HG02852 (cell line): ENCODE results near the gene FZD1.

Source experiments
- ATAC-seq: cut with Tn5 transposase; IDR thresholded peaks from one replicate; pipeline ENCODE4 v1.9.1; 2021; ENCODE audit warnings: mild to moderate bottlenecking, moderate library complexity; ENCODE audit not compliant: unreplicated experiment

Gene FZD1

GRCh38 chr7:91264046-91264923 lies at the start of gene FZD1:
TSS of gene FZD1 (plus strand) at chr7:91264433. CDS start at chr7:91264881, 448 bp downstream.
- ATAC-seq = peak; percentile 91

DNA sequence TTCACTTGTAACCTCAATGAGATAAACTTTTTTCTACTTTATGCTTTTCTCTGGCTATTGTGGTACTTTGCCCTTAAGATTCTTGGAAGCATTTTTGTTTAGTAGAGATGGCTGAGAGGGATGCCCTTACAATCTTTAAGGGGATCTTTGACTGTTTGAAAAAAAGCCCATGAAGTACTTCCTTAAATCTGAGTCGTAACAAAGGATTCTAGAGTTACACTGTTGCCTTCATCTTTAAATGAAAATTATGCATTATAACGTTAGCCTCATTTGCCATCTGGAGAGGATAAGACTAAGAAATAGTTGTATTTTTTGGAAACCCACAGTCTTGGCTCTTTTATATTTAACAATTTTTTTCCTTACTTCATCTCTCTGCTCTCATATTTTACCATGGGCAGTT lies 37.8 kb upstream of the FZD1 start:
- ATAC-seq = no peak

GRCh38 chr7:91228327-91228726 lies 35.9 kb upstream of the FZD1 start:
- ATAC-seq = no peak

- ATAC-seq = no peak
Measured at GRCh38 chr7:91228927-91229558, 35.2 kb upstream of the FZD1 start.

DNA sequence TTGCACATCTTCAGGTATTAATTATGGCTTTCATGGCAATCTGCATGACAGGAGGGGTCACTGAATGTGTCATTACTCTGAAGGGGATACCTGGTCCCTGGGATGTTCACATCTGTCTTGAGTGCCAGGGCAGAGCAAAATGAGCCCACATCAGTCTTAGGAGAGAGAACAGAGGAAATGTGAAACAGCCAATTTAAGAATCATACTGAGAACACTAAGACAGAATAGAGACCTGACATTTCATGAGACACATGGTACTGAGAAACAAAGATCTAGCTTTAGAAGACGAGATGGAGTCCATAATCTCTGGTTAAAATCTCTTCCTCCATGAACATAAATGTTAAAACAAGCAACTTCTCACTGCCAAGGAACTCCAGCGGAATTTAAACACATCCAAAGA lies 34.1 kb upstream of the FZD1 start:
- no peak for ATAC-seq

DNA sequence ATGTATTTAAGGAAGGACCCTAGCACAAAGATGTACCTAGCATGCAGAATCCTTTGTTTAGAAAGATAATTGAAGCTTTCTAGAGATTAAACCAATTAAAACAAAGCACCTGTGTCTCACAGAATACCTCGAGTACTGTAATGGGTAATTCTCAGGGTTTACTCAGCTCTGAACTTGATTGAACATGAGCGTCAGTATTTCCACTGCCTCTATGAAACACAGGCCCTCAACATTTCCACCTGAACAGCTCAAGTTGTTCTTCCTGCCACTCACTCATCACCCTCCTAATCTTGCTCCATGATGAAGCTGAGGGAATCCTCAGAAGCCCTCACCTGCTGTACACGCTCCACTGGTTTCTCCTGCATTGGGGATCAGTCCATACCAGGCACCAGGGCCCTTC lies 33.7 kb upstream of the FZD1 start:
- no peak for ATAC-seq

DNA sequence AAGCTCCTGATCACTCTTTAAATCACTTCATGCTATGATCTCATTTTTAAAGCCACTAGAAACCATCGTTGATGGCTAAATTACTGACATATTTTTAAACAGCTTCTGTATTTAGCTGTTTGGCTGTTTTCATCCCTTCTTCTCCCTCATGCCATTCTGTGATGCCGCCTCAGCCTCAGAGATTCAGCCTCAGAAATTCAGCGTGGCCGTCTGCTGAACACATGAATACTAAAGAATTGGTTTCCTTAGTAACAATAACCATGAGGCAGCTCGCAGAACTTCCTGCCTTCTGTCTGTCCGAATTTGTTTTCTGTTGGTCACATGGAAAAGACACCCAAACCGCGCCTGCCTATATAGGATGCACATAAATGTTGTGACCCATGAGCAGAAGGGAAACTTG lies 31.0 kb upstream of the FZD1 start:
- no peak for ATAC-seq

DNA sequence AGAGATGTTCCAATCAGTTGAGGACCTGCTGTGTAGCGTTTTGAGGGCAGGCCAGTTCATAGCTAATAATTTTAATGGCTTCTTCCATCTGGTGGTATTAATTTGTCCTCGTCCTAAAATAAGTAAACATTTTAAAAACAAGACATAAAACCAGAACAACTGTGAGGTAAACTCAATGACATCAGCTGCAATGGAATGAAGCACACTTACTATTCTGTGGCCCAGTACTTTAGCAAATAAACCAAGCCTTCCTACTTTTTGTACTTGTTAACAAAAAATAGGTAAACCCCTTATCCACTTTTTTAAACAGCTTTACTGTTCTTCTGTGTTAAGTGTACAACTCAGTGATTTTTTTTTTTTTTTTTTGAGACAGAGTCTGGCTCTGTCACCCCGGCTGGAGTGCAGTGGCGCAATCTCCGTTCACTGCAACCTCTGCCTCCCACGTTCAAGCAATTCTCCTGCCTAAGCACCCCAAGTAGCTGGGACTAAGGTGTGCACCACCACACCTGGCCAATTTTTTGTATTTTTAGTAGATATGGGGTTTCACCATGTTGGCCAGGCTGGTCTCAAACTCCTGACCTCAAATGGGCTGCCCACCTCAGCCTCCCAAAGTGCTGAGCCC lies 28.9 kb upstream of the FZD1 start:
- ATAC-seq = no peak

GRCh38 chr7:91239171-91239604 lies 25.0 kb upstream of the FZD1 start:
- ATAC-seq = no peak

GRCh38 chr7:91239772-91240171 lies 24.5 kb upstream of the FZD1 start:
- ATAC-seq = no peak

DNA sequence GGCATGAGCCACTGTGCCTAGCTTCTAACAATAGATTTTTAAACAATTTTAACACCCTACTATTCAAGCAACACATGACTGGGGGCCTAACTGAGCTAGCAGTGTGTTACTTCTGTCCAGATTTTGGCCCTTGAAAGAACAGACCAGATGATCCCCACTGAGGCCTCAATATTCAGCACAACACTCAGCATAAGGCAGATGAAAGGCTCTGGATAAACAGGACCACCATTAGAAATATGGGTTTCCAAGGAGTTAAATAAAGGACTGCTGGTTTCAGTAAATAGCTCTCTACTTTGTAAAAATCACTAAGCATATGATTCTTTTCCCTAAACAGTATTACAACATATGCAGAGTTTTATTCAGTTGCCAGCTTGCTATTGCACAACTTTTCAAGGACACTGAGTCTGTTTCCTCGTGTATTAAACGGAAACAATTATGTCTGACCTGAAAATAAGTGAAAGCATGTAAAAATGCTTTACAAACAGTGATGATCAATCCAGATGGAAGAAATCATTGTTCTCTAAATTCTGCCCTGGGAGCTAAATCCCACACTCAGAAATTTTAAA lies 23.8 kb upstream of the FZD1 start:
- ATAC-seq = no peak

DNA sequence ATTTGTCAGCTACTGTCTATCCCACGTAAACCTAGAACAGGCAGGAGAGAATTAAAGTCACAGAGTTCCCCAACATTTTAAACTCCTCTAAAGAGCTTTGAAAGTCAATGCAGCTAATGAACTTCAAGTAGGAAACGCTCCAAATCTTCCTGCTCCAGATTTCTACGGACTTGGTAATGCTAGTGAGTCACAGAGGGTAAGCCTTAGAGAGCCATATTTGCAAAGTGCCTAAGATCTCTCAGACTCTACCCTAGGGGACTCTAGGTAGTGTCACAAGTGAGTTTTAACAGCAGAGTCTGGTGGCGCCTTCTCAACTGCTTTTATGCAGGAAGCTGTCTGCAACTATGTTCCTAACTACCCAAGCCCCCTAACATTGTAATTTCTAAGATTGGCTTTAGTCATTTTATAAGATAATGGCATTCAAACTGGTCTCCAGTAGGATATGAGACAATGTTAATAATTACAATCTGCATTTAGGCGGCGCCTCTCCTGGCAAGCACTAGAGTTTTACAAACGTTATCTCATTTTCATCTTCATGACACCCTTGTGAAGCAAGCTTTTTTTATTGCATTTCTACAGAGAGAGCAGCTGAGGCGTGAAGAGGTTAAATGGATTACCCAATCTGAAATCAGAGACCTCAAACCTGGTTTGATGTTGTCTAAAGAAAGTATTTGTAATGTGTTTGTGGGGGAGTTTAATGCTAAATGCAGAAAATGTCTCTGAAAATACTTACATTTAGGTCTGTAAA lies 22.0 kb upstream of the FZD1 start:
- no peak for ATAC-seq

DNA sequence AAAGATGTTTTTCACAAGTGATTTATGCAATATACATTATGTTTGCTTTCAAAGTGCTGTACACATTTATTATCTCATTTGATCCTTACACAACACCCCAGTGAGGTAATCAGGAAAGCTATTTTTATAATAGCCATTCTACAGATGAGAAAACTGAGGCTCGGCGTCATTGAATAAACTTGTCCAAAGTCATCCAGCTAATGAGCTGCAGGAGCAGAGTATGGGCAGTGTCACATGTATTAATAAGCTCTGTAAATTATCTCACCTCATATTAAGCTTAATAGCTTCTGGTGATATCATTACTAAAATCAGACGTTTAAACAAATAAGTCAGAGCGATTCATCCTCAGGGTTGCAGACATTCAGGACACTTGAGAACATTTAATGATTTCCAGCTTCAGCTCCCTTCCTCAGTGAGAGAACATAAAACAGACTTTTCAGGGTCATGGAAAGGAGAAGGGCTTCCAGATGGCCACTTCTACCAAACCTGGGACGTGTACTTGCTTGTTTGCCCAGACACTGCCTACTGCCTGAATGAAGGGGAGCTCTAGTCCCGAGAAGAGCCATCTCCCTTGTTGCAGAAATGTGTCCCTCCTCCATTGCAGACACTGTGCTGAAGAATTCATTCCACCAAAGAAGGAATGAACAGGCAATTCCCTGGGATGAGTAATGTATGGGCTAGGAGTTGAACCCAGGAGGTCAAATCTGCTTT lies 20.5 kb upstream of the FZD1 start:
- no peak for ATAC-seq

DNA sequence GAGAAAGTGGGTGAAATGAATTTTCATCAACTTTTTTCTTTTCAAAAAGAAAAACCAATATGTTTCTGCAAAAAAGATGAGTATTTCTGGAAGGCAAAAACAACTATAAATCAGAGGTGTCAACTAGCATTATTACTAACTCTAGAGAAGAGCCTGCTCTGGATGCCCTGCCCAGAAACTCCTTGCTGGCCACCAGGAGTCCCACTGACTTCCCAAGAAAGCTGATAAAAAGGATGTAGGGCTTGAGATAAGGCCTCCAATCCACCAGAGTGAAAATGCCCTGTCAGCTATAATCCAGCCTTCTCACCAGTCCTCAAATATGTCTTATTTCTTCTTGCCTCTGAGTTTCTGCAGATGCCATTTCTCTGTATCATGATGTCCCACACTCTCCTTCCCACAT lies 16.7 kb upstream of the FZD1 start:
- ATAC-seq = no peak

- no peak for ATAC-seq
Measured at GRCh38 chr7:91248996-91249395, 15.2 kb upstream of the FZD1 start.

GRCh38 chr7:91249506-91250233 lies 14.6 kb upstream of the FZD1 start:
- ATAC-seq = no peak

DNA sequence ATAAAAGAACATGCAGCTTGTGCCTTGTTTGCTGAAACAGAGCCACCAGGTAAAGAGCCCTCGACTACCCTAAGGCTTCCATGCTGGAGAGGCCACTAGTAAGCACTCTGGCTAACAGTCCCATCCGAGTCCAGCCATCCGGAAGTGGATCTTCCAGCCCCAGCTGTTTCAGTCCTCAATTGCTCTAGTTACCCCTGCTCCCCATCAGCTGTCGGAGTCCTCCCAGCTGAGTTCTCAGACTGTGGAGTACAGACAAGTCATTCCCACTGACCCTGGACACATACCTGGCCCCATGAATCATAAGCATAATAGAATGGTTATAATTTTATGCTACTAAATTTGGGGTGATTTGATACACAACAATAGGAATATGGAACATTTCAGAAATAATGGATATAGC lies 13.5 kb upstream of the FZD1 start:
- ATAC-seq = no peak

- no peak for ATAC-seq
Measured at GRCh38 chr7:91251877-91252276, 12.4 kb upstream of the FZD1 start.

GRCh38 chr7:91263384-91264045 lies 718 bp upstream of the FZD1 start:
- ATAC-seq = no peak
